Neuronal stem cell (in vitro differentiated cells): Measurements from ENCODE around the gene DHX8.

Source experiments
- DNase-seq: peaks from one replicate; pipeline ENCODE4 v3.0.0-alpha.2; 2013; ENCODE audit warnings: low spot score
- H2AFZ ChIP-seq: one replicate; pipeline ENCODE4 v1.6.1; 2013; ENCODE audit warnings: mild to moderate bottlenecking, low read length, inconsistent platforms
- H2AK5ac ChIP-seq: 2 replicates; pipeline ENCODE4 v1.6.1; 2013; ENCODE audit warnings: low read depth, mild to moderate bottlenecking, inconsistent platforms, low read length, moderate library complexity, mixed read lengths
- H2BK120ac ChIP-seq: 2 replicates; pipeline ENCODE4 v1.6.1; 2013; ENCODE audit warnings: low read depth, mild to moderate bottlenecking, inconsistent platforms, low read length, moderate library complexity, mixed read lengths
- H2BK12ac ChIP-seq: one replicate; pipeline ENCODE4 v1.6.1; 2013; ENCODE audit warnings: low read length, inconsistent platforms
- H2BK15ac ChIP-seq: 2 replicates; pipeline ENCODE4 v1.6.1; 2013; ENCODE audit warnings: mild to moderate bottlenecking, low read length, inconsistent platforms, mixed read lengths
- H2BK5ac ChIP-seq: one replicate; pipeline ENCODE4 v1.6.1; 2013; ENCODE audit warnings: inconsistent platforms, mild to moderate bottlenecking, low read length, moderate library complexity
- H3K14ac ChIP-seq: one replicate; pipeline ENCODE4 v1.6.1; 2013; ENCODE audit warnings: low read length, inconsistent platforms
- H3K18ac ChIP-seq: 2 replicates; pipeline ENCODE4 v1.6.1; 2013; ENCODE audit warnings: low read length, inconsistent platforms
- H3K23ac ChIP-seq: 2 replicates; pipeline ENCODE4 v1.6.1; 2013; ENCODE audit warnings: low read depth, mild to moderate bottlenecking, mixed read lengths, low read length, inconsistent platforms; ENCODE audit not compliant: poor library complexity
- H3K27ac ChIP-seq: replicated peaks from 3 replicates; pipeline ENCODE4 v1.5.1; 2013; ENCODE audit warnings: low read length, inconsistent platforms
- H3K27me3 ChIP-seq, 3 experiments: 2 replicates each; pipeline ENCODE4 v1.6.1; 2013; ENCODE audit warnings: low read length in 3 of 3, mild to moderate bottlenecking in 2 of 3, inconsistent platforms in 1 of 3, low read depth in 1 of 3, mixed read lengths in 1 of 3, moderate library complexity in 1 of 3; ENCODE audit not compliant: control insufficient read depth in 3 of 3, insufficient read depth in 3 of 3
- H3K36me3 ChIP-seq, 2 donors: replicated peaks in 1 of 2; 2 replicates each; pipeline ENCODE4 v1.6.1; 2013; ENCODE audit warnings: low read length in 2 of 2; ENCODE audit not compliant: control insufficient read depth in 2 of 2, insufficient read depth in 2 of 2
- H3K4ac ChIP-seq: 2 replicates; pipeline ENCODE4 v1.6.1; 2013; ENCODE audit warnings: inconsistent platforms, mild to moderate bottlenecking, low read length, moderate library complexity
- H3K4me1 ChIP-seq, 2 donors: 1 replicate in 1 of 2; 2 replicates in 1 of 2; pipeline ENCODE4 v1.6.1; 2013; ENCODE audit warnings: low read length in 2 of 2, low read depth in 1 of 2; ENCODE audit not compliant: control insufficient read depth in 2 of 2, insufficient read depth in 1 of 2
- H3K4me2 ChIP-seq: one replicate; pipeline ENCODE4 v1.6.1; 2013; ENCODE audit warnings: mild to moderate bottlenecking, low read length, inconsistent platforms; ENCODE audit not compliant: insufficient read depth, poor library complexity, severe bottlenecking
- H3K4me3 ChIP-seq, 2 donors: 2 replicates each; pipeline ENCODE4 v1.5.1; 2013; ENCODE audit warnings: low read length in 2 of 2, mild to moderate bottlenecking in 2 of 2, inconsistent platforms in 1 of 2, moderate library complexity in 1 of 2
- H3K79me1 ChIP-seq: one replicate; pipeline ENCODE4 v1.6.1; 2013; ENCODE audit warnings: low read depth, mild to moderate bottlenecking, inconsistent platforms, low read length, moderate library complexity
- H3K9ac ChIP-seq: one replicate; pipeline ENCODE4 v1.6.1; 2013; ENCODE audit warnings: mild to moderate bottlenecking, low read depth, low read length, inconsistent platforms; ENCODE audit not compliant: poor library complexity
- H3K9me3 ChIP-seq, 2 donors: replicated peaks in 1 of 2; 2 replicates each; pipeline versions ENCODE3 to v1.6.1; 2013; ENCODE audit warnings: low read length in 2 of 2, mild to moderate bottlenecking in 2 of 2, inconsistent platforms in 1 of 2, low read depth in 1 of 2, mixed read lengths in 1 of 2, moderate library complexity in 1 of 2; ENCODE audit not compliant: control insufficient read depth in 2 of 2, insufficient read depth in 1 of 2
- H4K8ac ChIP-seq: one replicate; pipeline ENCODE4 v1.6.1; 2013; ENCODE audit warnings: low read depth, mild to moderate bottlenecking, inconsistent platforms, low read length, moderate library complexity
- H4K91ac ChIP-seq: one replicate; pipeline ENCODE4 v1.6.1; 2013; ENCODE audit warnings: low read length, low read depth, mild to moderate bottlenecking, inconsistent platforms; ENCODE audit not compliant: poor library complexity
- whole genome bisulfite sequencing, 2 donors: extraction: QIAGEN DNeasy Blood & Tissue Kit; methylation state at CpG; one replicate each; pipeline ENCODE4 v1.1.7; 2013; ENCODE audit warnings: missing lambda C conversion rate in 2 of 2, mixed read lengths in 1 of 2; ENCODE audit not compliant: insufficient read length in 2 of 2, insufficient replicate concordance in 1 of 2; ENCODE audit errors: extremely low coverage in 2 of 2; 5-methylcytosine and 5-hydroxymethylcytosine counted together

Gene DHX8

GRCh38 chr17:43558805-43559160 lies 75.0 kb downstream of the DHX8 start:
- H3K14ac ChIP-seq = no peak overlapping the region
- no peak overlapping the region for H4K91ac ChIP-seq
- no peak overlapping the region for H2BK120ac ChIP-seq
- no peak overlapping the region for H3K27ac ChIP-seq
- no peak overlapping the region for H2BK12ac ChIP-seq
- no peaks in the 10 kb centered on the region for H3K79me1 ChIP-seq
- H3K9me3 ChIP-seq = no peaks in the 10 kb centered on the region
- no peaks in the 10 kb centered on the region for H3K36me3 ChIP-seq
- peaks cover 19 to 20% of the 10 kb centered on the region in 2 donors for H3K4me1 ChIP-seq
- H3K4ac ChIP-seq = no peak overlapping the region
- no CpG with 5 or more reads among the region's 5 CpGs for WGBS, 2 donors
- no peak overlapping the region for H3K23ac ChIP-seq
- no peak overlapping the region for H3K9ac ChIP-seq
- DNase-seq = no peak
- no peak overlapping the region for H2AFZ ChIP-seq
- no peak overlapping the region for H2AK5ac ChIP-seq
- H3K4me3 ChIP-seq = no peak overlapping the region
- H3K27me3 ChIP-seq = peaks cover 0 to 15% (median 0%) of the 10 kb centered on the region in 3 experiments
- H2BK15ac ChIP-seq = no peak overlapping the region
- H3K4me2 ChIP-seq = no peak overlapping the region
- H3K18ac ChIP-seq = peak overlapping the region; percentile 15
- H4K8ac ChIP-seq = no peak overlapping the region
- H2BK5ac ChIP-seq = no peak overlapping the region

GRCh38 chr17:43559161-43559816 lies 75.5 kb downstream of the DHX8 start:
- Histone ChIP-seq H2BK12ac (no peak overlapping the region), H2BK15ac (no peak overlapping the region), H2BK120ac (no peak overlapping the region), H3K9me3 (no peaks in the 10 kb centered on the region), H3K36me3 (no peaks in the 10 kb centered on the region), H2BK5ac (no peak overlapping the region), H3K9ac (no peak overlapping the region), H2AFZ (no peak overlapping the region), H3K23ac (no peak overlapping the region), H3K4ac (no peak overlapping the region), H4K91ac (no peak overlapping the region), H3K27ac (no peak overlapping the region), H2AK5ac (no peak overlapping the region), H3K14ac (no peak overlapping the region), H3K27me3 (peaks cover 0 to 15% (median 0%) of the 10 kb centered on the region in 3 experiments), H3K4me1 (peaks cover 18 to 20% of the 10 kb centered on the region in 2 donors), H3K79me1 (no peaks in the 10 kb centered on the region), H3K4me2 (no peak overlapping the region), H4K8ac (no peak overlapping the region), H3K4me3 (no peak overlapping the region), H3K18ac (peak overlapping the region; percentile 15)
- no peak for DNase-seq
- no CpG with 5 or more reads among the region's 7 CpGs for WGBS, 2 donors

GRCh38 chr17:43560461-43561427 lies 77.0 kb downstream of the DHX8 start:
- no peak overlapping the region for H3K18ac ChIP-seq
- H3K27me3 ChIP-seq = peaks cover 0 to 18% (median 0%) of the 10 kb centered on the region in 3 experiments
- no peak overlapping the region for H3K9ac ChIP-seq
- no peak overlapping the region for H4K8ac ChIP-seq
- no peak overlapping the region for H3K4ac ChIP-seq
- no peak overlapping the region for H2BK120ac ChIP-seq
- H3K14ac ChIP-seq = no peak overlapping the region
- no peak overlapping the region for H3K27ac ChIP-seq
- no CpG with 5 or more reads among the region's 7 CpGs for WGBS, 2 donors
- peaks cover 15% of the 10 kb centered on the region in 2 donors for H3K4me1 ChIP-seq
- H2BK12ac ChIP-seq = no peak overlapping the region
- no peaks in the 10 kb centered on the region for H3K36me3 ChIP-seq
- H2AFZ ChIP-seq = no peak overlapping the region
- no peaks in the 10 kb centered on the region for H3K9me3 ChIP-seq
- H2AK5ac ChIP-seq = no peak overlapping the region
- no peak overlapping the region for H3K23ac ChIP-seq
- no peak overlapping the region for H3K4me2 ChIP-seq
- no peak overlapping the region for H3K4me3 ChIP-seq
- peak overlapping the region; percentile 35 for H2BK15ac ChIP-seq
- H3K79me1 ChIP-seq = no peaks in the 10 kb centered on the region
- no peak overlapping the region for H4K91ac ChIP-seq
- no peak overlapping the region for H2BK5ac ChIP-seq
- DNase-seq = no peak
